Neural cell (in vitro differentiated cells): ENCODE measurements around the gene IRF2BP2. TPM values are rescaled to one million over a fixed set of nuclear protein-coding genes. Genes with fewer than 3 reads are reported as not detected.

Experiments used
- H2AFZ ChIP-seq: fragments of 200-600, 300-800 bp; sonication (generic), shearing (Covaris generic); 2 replicates; pipeline ENCODE4 v1.6.0; 2014; ENCODE audit warnings: low read depth, mild to moderate bottlenecking, antibody characterized with exemption, low read length, moderate library complexity
- H3F3A ChIP-seq: fragments of 200-600 bp; shearing (Covaris generic); 2 replicates; pipeline ENCODE4 v1.6.1; 2016; ENCODE audit warnings: mild to moderate bottlenecking, moderate library complexity, mixed read lengths, antibody characterized with exemption, low read length; ENCODE audit not compliant: insufficient read depth, poor library complexity, severe bottlenecking
- H3K27ac ChIP-seq: fragments of 200-600, 300-800 bp; sonication (generic), shearing (Covaris generic); 2 replicates; pipeline ENCODE4 v1.5.1; 2014; ENCODE audit warnings: mild to moderate bottlenecking, low read length, moderate library complexity
- H3K27me3 ChIP-seq: fragments of 300-800, 200-600 bp; sonication (generic), shearing (Covaris generic); 2 replicates; pipeline ENCODE4 v1.6.0; 2014; ENCODE audit warnings: mild to moderate bottlenecking, low read depth, low read length, moderate library complexity; ENCODE audit not compliant: insufficient read depth
- H3K36me3 ChIP-seq: fragments of 300-800, 200-600 bp; sonication (generic), shearing (Covaris generic); 2 replicates; pipeline ENCODE4 v1.5.1; 2014; ENCODE audit warnings: mild to moderate bottlenecking, antibody characterized with exemption, low read length, moderate library complexity; ENCODE audit not compliant: insufficient read depth
- H3K4me2 ChIP-seq: fragments of 300-800, 200-600 bp; sonication (generic), shearing (Covaris generic); 2 replicates; pipeline ENCODE4 v1.6.0; 2014; ENCODE audit warnings: mild to moderate bottlenecking, low read length
- H3K4me3 ChIP-seq: fragments of 300-800, 200-600 bp; sonication (generic), shearing (Covaris generic); 2 replicates; pipeline ENCODE4 v1.5.1; 2014; ENCODE audit warnings: mild to moderate bottlenecking, low read length, moderate library complexity
- H3K79me2 ChIP-seq: fragments of 200-600 bp; shearing (Covaris generic); replicated peaks from 2 replicates; pipeline ENCODE4 v1.6.0; 2014; ENCODE audit warnings: mild to moderate bottlenecking, low read length, moderate library complexity; ENCODE audit not compliant: insufficient read depth
- H3K9ac ChIP-seq: fragments of 300-800, 200-600 bp; sonication (generic), shearing (Covaris generic); 2 replicates; pipeline ENCODE4 v1.6.1; 2016; ENCODE audit warnings: mild to moderate bottlenecking, low read length, mixed read lengths
- H3K9me2 ChIP-seq: fragments of 200-600 bp; shearing (Covaris generic); 2 replicates; pipeline ENCODE4 v1.6.1; 2016; ENCODE audit warnings: mild to moderate bottlenecking, low read length, mixed read lengths; ENCODE audit not compliant: insufficient read depth
- H3K9me3 ChIP-seq: fragments of 200-600, 300-800 bp; sonication (generic), shearing (Covaris generic); 2 replicates; pipeline ENCODE4 v1.6.1; 2016; ENCODE audit warnings: mild to moderate bottlenecking, mixed run types, low read length, moderate library complexity, mixed read lengths
- H4K20me1 ChIP-seq: fragments of 200-600 bp; shearing (Covaris generic); 2 replicates; pipeline ENCODE4 v1.6.1; 2016; ENCODE audit warnings: mild to moderate bottlenecking, mixed run types; ENCODE audit not compliant: insufficient read depth
- EP300 ChIP-seq: fragments of 450-650 bp; conservative IDR thresholded peaks from 2 replicates; pipeline ENCODE4 v1.6.1; 2014; ENCODE audit warnings: antibody characterized with exemption, mild to moderate bottlenecking, moderate library complexity; ENCODE audit not compliant: poor library complexity, severe bottlenecking
- EZH2 ChIP-seq: fragments of 200-600, 300-800 bp; shearing (Covaris generic), sonication (generic); IDR thresholded peaks from 2 replicates; pipeline ENCODE4 v1.6.1; 2014; ENCODE audit warnings: antibody characterized with exemption, low read length, borderline replicate concordance, mild to moderate bottlenecking; ENCODE audit not compliant: insufficient read depth, poor library complexity, severe bottlenecking
- MXI1 ChIP-seq: fragments of 450-650 bp; conservative IDR thresholded peaks from 2 replicates; pipeline ENCODE4 v1.6.1; 2014; ENCODE audit warnings: antibody characterized with exemption, mild to moderate bottlenecking; ENCODE audit not compliant: poor library complexity, severe bottlenecking
- POLR2AphosphoS5 ChIP-seq: IDR thresholded peaks from 2 replicates; pipeline ENCODE4 v1.6.1; 2012
- RAD21 ChIP-seq: fragments of 450-650 bp; conservative IDR thresholded peaks from 2 replicates; pipeline ENCODE4 v1.6.1; 2014; ENCODE audit warnings: antibody characterized with exemption, mild to moderate bottlenecking, moderate library complexity
- SMC3 ChIP-seq: fragments of 450-650 bp; conservative IDR thresholded peaks from 2 replicates; pipeline ENCODE4 v1.6.1; 2014; ENCODE audit warnings: antibody characterized with exemption, mild to moderate bottlenecking, moderate library complexity; ENCODE audit not compliant: poor library complexity
- TAF1 ChIP-seq: IDR thresholded peaks from 2 replicates; pipeline ENCODE4 v1.6.1; 2012; ENCODE audit warnings: low read depth
- polyA plus RNA-seq: library from polyadenylated mRNA; depleted of rRNA; stranded (reverse); fragments of >200 nt; gene quantifications from 2 replicates; pipeline ENCODE4 v1.2.3, GENCODE V29; 2014
- TF ChIP-seq, protein P1 (sequence below): IDR thresholded peaks from 2 replicates; pipeline ENCODE4 v1.6.1; 2012; ENCODE audit warnings: borderline replicate concordance
- TF ChIP-seq, protein P2 (sequence below): fragments of 450-650 bp; IDR thresholded peaks from 2 replicates; pipeline ENCODE4 v1.5.1; 2014; ENCODE audit warnings: antibody characterized with exemption, mild to moderate bottlenecking, moderate library complexity; ENCODE audit not compliant: poor library complexity, severe bottlenecking

IRF2BP2 gene
- polyA plus RNA-seq, 1 donor from 2014 or later, result 56.9 TPM

DNA sequence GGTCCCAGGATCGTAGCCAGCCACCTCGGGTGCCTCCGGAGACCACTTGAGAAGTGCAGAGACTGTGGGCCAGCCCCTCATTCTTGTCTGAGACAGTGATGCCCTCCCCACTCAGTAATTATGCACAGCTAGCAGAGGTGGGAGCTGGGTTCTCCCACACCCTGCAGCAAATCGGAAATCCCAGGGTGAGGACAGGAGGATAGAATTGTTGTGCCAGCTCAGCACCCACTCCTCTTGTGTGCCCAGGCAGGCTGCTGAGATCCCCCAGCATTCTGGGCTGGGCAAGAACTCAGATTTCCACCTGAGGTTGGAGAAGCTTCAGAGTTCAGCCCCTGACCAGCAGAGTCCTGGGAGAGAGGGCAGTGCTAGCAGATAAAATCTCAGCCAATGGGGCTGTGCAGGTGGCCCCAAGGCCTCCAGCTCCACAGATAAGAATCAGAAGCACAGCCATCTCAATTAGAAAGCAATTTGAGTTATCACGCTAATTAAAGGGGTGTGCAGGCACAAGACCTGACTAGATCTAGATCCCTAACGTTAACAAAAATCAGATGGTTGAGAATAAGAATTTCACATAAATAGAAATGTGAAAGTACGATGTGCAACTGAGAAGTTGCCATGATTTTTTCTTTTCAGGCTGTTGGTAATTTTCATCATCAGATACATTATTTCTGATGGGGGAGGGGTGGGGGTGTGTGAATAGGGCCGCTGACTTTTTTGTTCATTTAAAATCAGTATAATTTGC lies 45.5 kb upstream of the IRF2BP2 start:
- H3K27ac ChIP-seq, result no peak overlapping the region
- no peak overlapping the region for H3K9ac ChIP-seq
- no peaks in the 10 kb centered on the region for H3K79me2 ChIP-seq
- H4K20me1 ChIP-seq, result no peaks in the 10 kb centered on the region
- H3K36me3 ChIP-seq, result no peaks in the 10 kb centered on the region
- H3K27me3 ChIP-seq, result no peaks in the 10 kb centered on the region
- H3K4me2 ChIP-seq, result no peak overlapping the region
- no peak overlapping the region for H3K4me3 ChIP-seq
- no peaks in the 10 kb centered on the region for H3K9me2 ChIP-seq
- TF ChIP-seq, protein P1, sequence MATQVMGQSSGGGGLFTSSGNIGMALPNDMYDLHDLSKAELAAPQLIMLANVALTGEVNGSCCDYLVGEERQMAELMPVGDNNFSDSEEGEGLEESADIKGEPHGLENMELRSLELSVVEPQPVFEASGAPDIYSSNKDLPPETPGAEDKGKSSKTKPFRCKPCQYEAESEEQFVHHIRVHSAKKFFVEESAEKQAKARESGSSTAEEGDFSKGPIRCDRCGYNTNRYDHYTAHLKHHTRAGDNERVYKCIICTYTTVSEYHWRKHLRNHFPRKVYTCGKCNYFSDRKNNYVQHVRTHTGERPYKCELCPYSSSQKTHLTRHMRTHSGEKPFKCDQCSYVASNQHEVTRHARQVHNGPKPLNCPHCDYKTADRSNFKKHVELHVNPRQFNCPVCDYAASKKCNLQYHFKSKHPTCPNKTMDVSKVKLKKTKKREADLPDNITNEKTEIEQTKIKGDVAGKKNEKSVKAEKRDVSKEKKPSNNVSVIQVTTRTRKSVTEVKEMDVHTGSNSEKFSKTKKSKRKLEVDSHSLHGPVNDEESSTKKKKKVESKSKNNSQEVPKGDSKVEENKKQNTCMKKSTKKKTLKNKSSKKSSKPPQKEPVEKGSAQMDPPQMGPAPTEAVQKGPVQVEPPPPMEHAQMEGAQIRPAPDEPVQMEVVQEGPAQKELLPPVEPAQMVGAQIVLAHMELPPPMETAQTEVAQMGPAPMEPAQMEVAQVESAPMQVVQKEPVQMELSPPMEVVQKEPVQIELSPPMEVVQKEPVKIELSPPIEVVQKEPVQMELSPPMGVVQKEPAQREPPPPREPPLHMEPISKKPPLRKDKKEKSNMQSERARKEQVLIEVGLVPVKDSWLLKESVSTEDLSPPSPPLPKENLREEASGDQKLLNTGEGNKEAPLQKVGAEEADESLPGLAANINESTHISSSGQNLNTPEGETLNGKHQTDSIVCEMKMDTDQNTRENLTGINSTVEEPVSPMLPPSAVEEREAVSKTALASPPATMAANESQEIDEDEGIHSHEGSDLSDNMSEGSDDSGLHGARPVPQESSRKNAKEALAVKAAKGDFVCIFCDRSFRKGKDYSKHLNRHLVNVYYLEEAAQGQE, result no peak
- TF ChIP-seq TAF1, result no peak
- H2AFZ ChIP-seq, result no peak overlapping the region
- no peaks in the 10 kb centered on the region for H3F3A ChIP-seq
- no peaks in the 10 kb centered on the region for H3K9me3 ChIP-seq

DNA sequence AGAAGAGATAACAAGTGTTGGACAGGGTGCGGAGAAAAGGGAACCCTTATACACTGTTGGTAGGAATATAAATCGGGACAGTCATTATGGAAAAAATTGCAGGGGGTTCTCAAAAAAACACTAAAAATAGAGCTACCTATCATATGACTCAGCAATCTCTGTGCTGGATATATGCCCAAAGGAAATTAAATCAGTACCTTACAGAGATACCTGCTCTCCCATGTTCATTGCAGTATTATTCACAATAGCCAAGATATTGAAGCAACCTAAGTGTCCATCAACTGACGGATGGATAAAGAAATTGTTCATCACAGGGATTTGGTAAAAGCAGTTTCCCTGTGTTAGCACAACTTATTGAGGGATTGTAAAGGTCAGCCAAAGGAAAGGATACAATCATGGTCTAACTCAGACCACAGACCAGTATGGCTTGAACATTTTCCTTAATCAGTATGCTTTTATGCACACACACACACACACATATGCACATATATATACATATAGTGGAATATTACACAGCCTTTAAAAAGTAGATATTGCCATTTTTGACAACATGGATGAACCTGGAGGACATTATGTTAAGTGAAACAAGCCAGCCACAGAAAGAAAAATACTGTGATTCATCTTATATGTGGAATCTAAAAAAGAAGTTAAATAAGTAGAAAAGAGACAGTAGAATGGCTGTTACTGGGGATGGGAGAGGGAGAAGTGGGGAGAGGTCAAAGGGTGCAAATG lies 44.2 kb upstream of the IRF2BP2 start:
- Histone ChIP-seq H4K20me1 (no peaks in the 10 kb centered on the region), H3K36me3 (no peaks in the 10 kb centered on the region), H2AFZ (no peak overlapping the region), H3K79me2 (no peaks in the 10 kb centered on the region), H3K9me3 (no peaks in the 10 kb centered on the region), H3K4me2 (no peak overlapping the region), H3K4me3 (no peak overlapping the region), H3K27me3 (no peaks in the 10 kb centered on the region), H3K9me2 (no peaks in the 10 kb centered on the region), H3K9ac (no peak overlapping the region), H3K27ac (no peak overlapping the region), H3F3A (no peaks in the 10 kb centered on the region)
- TF ChIP-seq TAF1, result no peak
- TF ChIP-seq, protein P1, result no peak
- TF ChIP-seq SMC3, result no peak
- TF ChIP-seq EZH2, result no peak
- TF ChIP-seq EP300, result no peak
- TF ChIP-seq, protein P2, sequence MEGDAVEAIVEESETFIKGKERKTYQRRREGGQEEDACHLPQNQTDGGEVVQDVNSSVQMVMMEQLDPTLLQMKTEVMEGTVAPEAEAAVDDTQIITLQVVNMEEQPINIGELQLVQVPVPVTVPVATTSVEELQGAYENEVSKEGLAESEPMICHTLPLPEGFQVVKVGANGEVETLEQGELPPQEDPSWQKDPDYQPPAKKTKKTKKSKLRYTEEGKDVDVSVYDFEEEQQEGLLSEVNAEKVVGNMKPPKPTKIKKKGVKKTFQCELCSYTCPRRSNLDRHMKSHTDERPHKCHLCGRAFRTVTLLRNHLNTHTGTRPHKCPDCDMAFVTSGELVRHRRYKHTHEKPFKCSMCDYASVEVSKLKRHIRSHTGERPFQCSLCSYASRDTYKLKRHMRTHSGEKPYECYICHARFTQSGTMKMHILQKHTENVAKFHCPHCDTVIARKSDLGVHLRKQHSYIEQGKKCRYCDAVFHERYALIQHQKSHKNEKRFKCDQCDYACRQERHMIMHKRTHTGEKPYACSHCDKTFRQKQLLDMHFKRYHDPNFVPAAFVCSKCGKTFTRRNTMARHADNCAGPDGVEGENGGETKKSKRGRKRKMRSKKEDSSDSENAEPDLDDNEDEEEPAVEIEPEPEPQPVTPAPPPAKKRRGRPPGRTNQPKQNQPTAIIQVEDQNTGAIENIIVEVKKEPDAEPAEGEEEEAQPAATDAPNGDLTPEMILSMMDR, result no peak
- TF ChIP-seq POLR2AphosphoS5, result no peak
- no peak for TF ChIP-seq RAD21
- no peak for TF ChIP-seq MXI1
